Smooth muscle cell of the pulmonary artery (primary cell): Measurements from ENCODE around the gene FTCDNL1. TPM values are rescaled to one million over a fixed set of nuclear protein-coding genes. Genes with fewer than 3 reads are reported as not detected.

Experiments
- total RNA-seq: library from RNA; depleted of rRNA; stranded (reverse); fragments of >200 nt; gene quantifications from 2 replicates; pipeline ENCODE4 v1.2.3, GENCODE V29; 2014

The FTCDNL1 gene
- 0.59 and 1.4 TPM in 2 replicates for total RNA-seq

GRCh38 chr2:199850718-199851500 lies at the start of gene FTCDNL1:
Gene FTCDNL1 (minus strand): TSS chr2:199851192. CDS start chr2:199848962, 2,230 bp downstream.

Other genes with a start within 250 kb of the FTCDNL1 start
- 10.8 and 11.5 TPM in 2 replicates for gene C2orf69, start 60.1 kb upstream of the FTCDNL1 start, total RNA-seq
- 6.4 and 7.7 TPM in 2 replicates for gene TYW5, start 104.3 kb upstream of the FTCDNL1 start, total RNA-seq
- gene MAIP1, start 104.4 kb upstream of the FTCDNL1 start, total RNA-seq = 19.8 and 20.3 TPM in 2 replicates